Upper lobe of left lung (tissue), 4 donors: ENCODE results near the gene USP28.

ENCODE experiments used
- CTCF ChIP-seq, 6 experiments: fragments of 450-650 bp in 4 of 6; fragments of 200-600 bp in 2 of 6; sonication (generic) in 2 of 6; IDR thresholded peaks; one replicate each; pipeline ENCODE4 v1.5.1; 2016 to 2019; ENCODE audit warnings: antibody characterized with exemption in 6 of 6
- EP300 ChIP-seq, 4 donors: sonication (generic); formaldehyde crosslinking; IDR thresholded peaks; one replicate each; pipeline ENCODE4 v1.5.1; 2017; ENCODE audit warnings: antibody characterized with exemption in 4 of 4, control low read depth in 2 of 4
- POLR2A ChIP-seq, 4 donors: fragments of 450-650 bp; IDR thresholded peaks; one replicate each; pipeline ENCODE4 v1.5.1; 2016 to 2017; ENCODE audit warnings: antibody characterized with exemption in 4 of 4, mild to moderate bottlenecking in 2 of 4

GRCh38 chr11:113781682-113782081, 93.7 kb downstream of the USP28 start:
- no peak for TF ChIP-seq CTCF (IDR thresholded peaks at IDR 0.05)
- no peak for TF ChIP-seq EP300 (IDR thresholded peaks at IDR 0.05)
- no peak for TF ChIP-seq POLR2A (IDR thresholded peaks at IDR 0.05)
